Stimulated activated naive CD8-positive, alpha-beta T cell treated with anti-CD3 and anti-CD28 coated beads, Interleukin-15, amount 100 ng/mL, for 72 hours (primary cell): ENCODE data around the gene MROH7.
A peak's percentile ranks its signal among the peaks of the same experiment; 100 is the strongest.

Experiments used
- ATAC-seq: fragments of 150-1000 bp; cut with Tn5 transposase; 2 replicates; pipeline ENCODE4 v1.10.0; 2021; ENCODE audit warnings: mild to moderate bottlenecking, moderate library complexity
- DNase-seq, 2 donors: peaks; one replicate each; pipeline ENCODE4 v3.0.0; 2021 to 2022
- H3K27ac Mint-ChIP-seq, 2 donors: one replicate each; pipeline ENCODE4 v1.8.0; 2022; ENCODE audit warnings: mild to moderate bottlenecking in 2 of 2, mixed read lengths in 2 of 2, moderate library complexity in 2 of 2
- H3K27me3 Mint-ChIP-seq: one replicate; pipeline ENCODE4 v1.8.0; 2022; ENCODE audit warnings: mixed read lengths
- H3K4me1 Mint-ChIP-seq: one replicate; pipeline ENCODE4 v1.8.0; 2022; ENCODE audit warnings: mild to moderate bottlenecking, mixed read lengths
- H3K4me3 Mint-ChIP-seq, 2 donors: one replicate each; pipeline ENCODE4 v1.8.0; 2022; ENCODE audit warnings: mild to moderate bottlenecking in 2 of 2, mixed read lengths in 2 of 2, moderate library complexity in 1 of 2
- H3K9me3 Mint-ChIP-seq, 2 donors: one replicate each; pipeline ENCODE4 v1.8.0; 2022; ENCODE audit warnings: mixed read lengths in 2 of 2

MROH7 gene

GRCh38 chr1:54663725-54664124 lies 22.1 kb downstream of the MROH7 start:
- H3K9me3 Mint-ChIP-seq = no peaks in the 10 kb centered on the region
- H3K4me3 Mint-ChIP-seq = no peak overlapping the region
- ATAC-seq = no peak

GRCh38 chr1:54664364-54664763 lies 22.8 kb downstream of the MROH7 start:
- Mint-ChIP-seq H3K4me3 (no peak overlapping the region), H3K27me3 (no peaks in the 10 kb centered on the region), H3K27ac (no peak overlapping the region), H3K4me1 (no peaks in the 10 kb centered on the region), H3K9me3 (no peaks in the 10 kb centered on the region)
- DNase-seq (no peak), ATAC-seq (no peak)

More at GRCh38 chr1:54663725-54664124, 22.1 kb downstream of the MROH7 start:
- H3K27ac Mint-ChIP-seq = no peak overlapping the region
- DNase-seq = no peak
- H3K4me1 Mint-ChIP-seq = no peaks in the 10 kb centered on the region
- H3K27me3 Mint-ChIP-seq = no peaks in the 10 kb centered on the region

GRCh38 chr1:54665852-54666251 lies 24.3 kb downstream of the MROH7 start:
- no peak overlapping the region for H3K4me3 Mint-ChIP-seq

GRCh38 chr1:54666333-54666732 lies 24.7 kb downstream of the MROH7 start:
- DNase-seq (no peak), ATAC-seq (no peak)
- Mint-ChIP-seq H3K27me3 (no peaks in the 10 kb centered on the region), H3K4me1 (no peaks in the 10 kb centered on the region), H3K4me3 (no peak overlapping the region), H3K9me3 (no peaks in the 10 kb centered on the region), H3K27ac (no peak overlapping the region)

More at GRCh38 chr1:54665852-54666251, 24.3 kb downstream of the MROH7 start:
- no peak for ATAC-seq
- Mint-ChIP-seq H3K27ac (no peak overlapping the region), H3K9me3 (no peaks in the 10 kb centered on the region), H3K27me3 (no peaks in the 10 kb centered on the region), H3K4me1 (no peaks in the 10 kb centered on the region)
- DNase-seq = no peak

GRCh38 chr1:54667797-54668196 lies 26.2 kb downstream of the MROH7 start:
- H3K9me3 Mint-ChIP-seq = no peaks in the 10 kb centered on the region
- no peak overlapping the region for H3K27ac Mint-ChIP-seq
- no peak for DNase-seq
- H3K4me3 Mint-ChIP-seq = no peak overlapping the region
- no peaks in the 10 kb centered on the region for H3K27me3 Mint-ChIP-seq
- H3K4me1 Mint-ChIP-seq = peaks cover 7% of the 10 kb centered on the region
- no peak for ATAC-seq

GRCh38 chr1:54668567-54668966 lies 27.0 kb downstream of the MROH7 start:
- no peak overlapping the region for H3K27ac Mint-ChIP-seq
- H3K27me3 Mint-ChIP-seq = no peaks in the 10 kb centered on the region

GRCh38 chr1:54671985-54672608 lies 30.5 kb downstream of the MROH7 start:
- Mint-ChIP-seq H3K4me1 (peaks cover 7% of the 10 kb centered on the region), H3K27me3 (no peaks in the 10 kb centered on the region), H3K9me3 (no peaks in the 10 kb centered on the region), H3K4me3 (no peak overlapping the region), H3K27ac (no peak overlapping the region)
- peak; percentile 99 for ATAC-seq
- DNase-seq = peak; percentile 73 to 78

More at GRCh38 chr1:54668567-54668966, 27.0 kb downstream of the MROH7 start:
- DNase-seq = no peak
- no peak for ATAC-seq
- H3K4me1 Mint-ChIP-seq = peaks cover 7% of the 10 kb centered on the region
- no peak overlapping the region for H3K4me3 Mint-ChIP-seq
- H3K9me3 Mint-ChIP-seq = no peaks in the 10 kb centered on the region

GRCh38 chr1:54678776-54679643 lies 37.4 kb downstream of the MROH7 start:
- H3K9me3 Mint-ChIP-seq = no peaks in the 10 kb centered on the region
- no peaks in the 10 kb centered on the region for H3K27me3 Mint-ChIP-seq
- ATAC-seq (peak; percentile 48), DNase-seq (no peak)
- H3K4me3 Mint-ChIP-seq = no peak overlapping the region
- H3K27ac Mint-ChIP-seq = no peak overlapping the region
- no peaks in the 10 kb centered on the region for H3K4me1 Mint-ChIP-seq

GRCh38 chr1:54679706-54680105 lies 38.1 kb downstream of the MROH7 start:
- Mint-ChIP-seq H3K27me3 (no peaks in the 10 kb centered on the region), H3K4me1 (no peaks in the 10 kb centered on the region), H3K4me3 (no peak overlapping the region), H3K9me3 (no peaks in the 10 kb centered on the region), H3K27ac (no peak overlapping the region)
- ATAC-seq = peak; percentile 15
- no peak for DNase-seq

GRCh38 chr1:54680387-54680786 lies 38.8 kb downstream of the MROH7 start:
- no peak for DNase-seq
- Mint-ChIP-seq H3K4me3 (no peak overlapping the region), H3K9me3 (no peaks in the 10 kb centered on the region), H3K27ac (peak overlapping the region in 1 of 2 donors; percentile 10), H3K4me1 (no peaks in the 10 kb centered on the region), H3K27me3 (no peaks in the 10 kb centered on the region)
- ATAC-seq = no peak

GRCh38 chr1:54681358-54681757 lies 39.8 kb downstream of the MROH7 start:
- H3K4me1 Mint-ChIP-seq = no peaks in the 10 kb centered on the region
- no peak for ATAC-seq
- no peak for DNase-seq
- no peak overlapping the region for H3K27ac Mint-ChIP-seq
- H3K4me3 Mint-ChIP-seq = no peak overlapping the region
- no peaks in the 10 kb centered on the region for H3K27me3 Mint-ChIP-seq
- H3K9me3 Mint-ChIP-seq = no peaks in the 10 kb centered on the region

- Mint-ChIP-seq H3K27ac (no peak overlapping the region), H3K9me3 (no peaks in the 10 kb centered on the region), H3K27me3 (no peaks in the 10 kb centered on the region), H3K4me1 (no peaks in the 10 kb centered on the region), H3K4me3 (no peak overlapping the region)
- no peak for DNase-seq
- no peak for ATAC-seq
These were observed 41.9 kb downstream of the MROH7 start for GRCh38 chr1:54683453-54683852.

GRCh38 chr1:54685335-54685905 lies 43.8 kb downstream of the MROH7 start:
- no peaks in the 10 kb centered on the region for H3K9me3 Mint-ChIP-seq
- no peak overlapping the region for H3K4me3 Mint-ChIP-seq
- no peak overlapping the region for H3K27ac Mint-ChIP-seq
- no peak for DNase-seq
- peaks cover 10% of the 10 kb centered on the region for H3K27me3 Mint-ChIP-seq
- H3K4me1 Mint-ChIP-seq = no peaks in the 10 kb centered on the region
- ATAC-seq = no peak

- Mint-ChIP-seq H3K27ac (no peak overlapping the region), H3K27me3 (peaks cover 10% of the 10 kb centered on the region), H3K4me1 (no peaks in the 10 kb centered on the region), H3K9me3 (no peaks in the 10 kb centered on the region), H3K4me3 (no peak overlapping the region)
- DNase-seq (no peak), ATAC-seq (no peak)
These were observed 44.6 kb downstream of the MROH7 start for GRCh38 chr1:54686155-54686554.

- DNase-seq (no peak), ATAC-seq (no peak)
- H3K4me1 Mint-ChIP-seq = no peaks in the 10 kb centered on the region
- H3K27ac Mint-ChIP-seq = no peak overlapping the region
- no peak overlapping the region for H3K4me3 Mint-ChIP-seq
- no peaks in the 10 kb centered on the region for H3K9me3 Mint-ChIP-seq
- peaks cover 9% of the 10 kb centered on the region for H3K27me3 Mint-ChIP-seq
These were observed 53.2 kb downstream of the MROH7 start for GRCh38 chr1:54694771-54695170.

- Mint-ChIP-seq H3K27ac (no peak overlapping the region), H3K9me3 (no peaks in the 10 kb centered on the region), H3K4me3 (no peak overlapping the region), H3K4me1 (no peaks in the 10 kb centered on the region), H3K27me3 (peaks cover 9% of the 10 kb centered on the region)
- no peak for DNase-seq
- ATAC-seq = no peak
These were observed 53.6 kb downstream of the MROH7 start for GRCh38 chr1:54695221-54695620.
